Activated gamma-delta T cell treated with Interleukin-2 at 50 U/mL for 16 hours (primary cell): ENCODE results near the gene SMAD2.

Experiments
- DNase-seq: peaks from one replicate; pipeline ENCODE4 v3.0.0-alpha.2; 2020

The SMAD2 gene

GRCh38 chr18:47893939-47894699 is 36.3 kb downstream of the SMAD2 start:
- DNase-seq, result no peak

GRCh38 chr18:47893047-47893446 is 37.4 kb downstream of the SMAD2 start:
- no peak for DNase-seq

GRCh38 chr18:47888156-47888555 is 42.3 kb downstream of the SMAD2 start:
- no peak for DNase-seq

GRCh38 chr18:47887227-47887626 is 43.2 kb downstream of the SMAD2 start:
- no peak for DNase-seq

GRCh38 chr18:47883771-47884413 is 46.6 kb downstream of the SMAD2 start:
- no peak for DNase-seq

- no peak for DNase-seq
Observed at GRCh38 chr18:47882641-47883040, 47.8 kb downstream of the SMAD2 start.

- DNase-seq, result no peak
Observed at GRCh38 chr18:47881752-47882455, 48.6 kb downstream of the SMAD2 start.

- DNase-seq, result no peak
Observed at GRCh38 chr18:47881042-47881441, 49.4 kb downstream of the SMAD2 start.

GRCh38 chr18:47877892-47878291 is 52.6 kb downstream of the SMAD2 start:
- DNase-seq, result no peak

- DNase-seq, result no peak
Observed at GRCh38 chr18:47876813-47877212, 53.6 kb downstream of the SMAD2 start.

GRCh38 chr18:47873625-47874024 is 56.8 kb downstream of the SMAD2 start:
- DNase-seq, result no peak

GRCh38 chr18:47872426-47872825 is 58.0 kb downstream of the SMAD2 start:
- no peak for DNase-seq

- DNase-seq, result no peak
Observed at GRCh38 chr18:47871288-47871687, 59.2 kb downstream of the SMAD2 start.

GRCh38 chr18:47870605-47871004 is 59.9 kb downstream of the SMAD2 start:
- DNase-seq, result no peak

- DNase-seq, result no peak
Observed at GRCh38 chr18:47868744-47869143, 61.7 kb downstream of the SMAD2 start.

- DNase-seq, result no peak
Observed at GRCh38 chr18:47865183-47865582, 65.3 kb downstream of the SMAD2 start.

- DNase-seq, result no peak
Observed at GRCh38 chr18:47863041-47863440, 67.4 kb downstream of the SMAD2 start.

- no peak for DNase-seq
Observed at GRCh38 chr18:47858607-47859006, 71.9 kb downstream of the SMAD2 start.

GRCh38 chr18:47847635-47848034 is 82.8 kb downstream of the SMAD2 start:
- DNase-seq, result no peak

- no peak for DNase-seq
Observed at GRCh38 chr18:47846431-47846830, 84.0 kb downstream of the SMAD2 start.

GRCh38 chr18:47844828-47845498 is 85.5 kb downstream of the SMAD2 start:
- DNase-seq, result no peak

GRCh38 chr18:47842836-47843235 is 87.6 kb downstream of the SMAD2 start:
- DNase-seq, result no peak

- DNase-seq, result no peak
Observed at GRCh38 chr18:47838396-47838795, 92.1 kb downstream of the SMAD2 start.
